C1 segment of cervical spinal cord (tissue), 14 donors: Measurements from ENCODE around the gene DCAF12.
A peak's percentile ranks its signal among the peaks of the same experiment; 100 is the strongest.
"Not testable (repeated sequence)": the region's sequence is repeated elsewhere in the genome, so short reads cannot be mapped to it uniquely, and the experiment has no call there.

ENCODE experiments used
- DNase-seq, 14 donors: peaks; one replicate each; lab custom pipeline; 2025; lab: John Stamatoyannopoulos, UW

The DCAF12 gene

DNA sequence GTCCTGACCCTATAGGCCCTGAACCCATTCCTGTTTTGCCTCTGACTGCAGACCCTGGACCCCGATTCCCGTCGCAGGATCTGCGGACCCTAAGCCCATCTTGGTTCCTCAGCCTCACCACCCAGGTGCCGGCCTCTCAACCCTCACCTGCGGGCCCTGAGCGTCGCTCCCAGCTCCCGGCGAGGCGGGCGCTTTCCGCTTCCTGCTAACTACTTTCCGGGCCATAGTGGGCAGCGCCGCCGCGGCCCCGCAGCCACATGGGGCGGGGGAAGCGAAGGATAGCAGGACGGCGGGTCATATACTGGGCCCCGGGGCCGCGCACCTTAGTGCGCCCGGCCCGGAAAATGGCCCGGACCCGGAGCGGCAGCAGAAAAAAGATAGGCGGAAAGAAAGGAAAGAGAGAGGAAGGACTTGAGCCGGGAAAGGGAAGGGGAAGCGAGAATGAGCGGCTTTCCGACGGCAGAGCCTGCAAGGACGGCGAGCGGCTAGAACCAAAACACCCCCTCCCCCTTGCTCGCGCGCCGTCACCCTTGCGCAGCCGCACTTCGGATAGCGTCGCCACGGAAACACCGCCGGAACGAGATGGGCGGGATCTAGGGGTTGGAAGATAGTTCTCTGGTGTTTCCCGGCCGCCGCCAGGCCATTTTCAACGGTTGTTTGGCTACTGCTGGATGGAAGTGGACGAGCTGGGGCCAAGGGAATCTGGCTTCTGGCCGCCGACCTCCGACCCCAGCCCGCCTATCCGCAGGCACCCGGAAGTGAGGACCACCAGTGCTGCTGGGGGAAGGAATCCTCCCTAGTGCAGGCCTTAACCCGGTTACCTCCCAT is at the start of gene DCAF12:
DCAF12 (minus strand) TSS at position 492 of the 828 bp plus-strand sequence; CDS start at position 225, 267 bp downstream.
- peak; percentile 22 to 94 (median 86) for DNase-seq

DNA sequence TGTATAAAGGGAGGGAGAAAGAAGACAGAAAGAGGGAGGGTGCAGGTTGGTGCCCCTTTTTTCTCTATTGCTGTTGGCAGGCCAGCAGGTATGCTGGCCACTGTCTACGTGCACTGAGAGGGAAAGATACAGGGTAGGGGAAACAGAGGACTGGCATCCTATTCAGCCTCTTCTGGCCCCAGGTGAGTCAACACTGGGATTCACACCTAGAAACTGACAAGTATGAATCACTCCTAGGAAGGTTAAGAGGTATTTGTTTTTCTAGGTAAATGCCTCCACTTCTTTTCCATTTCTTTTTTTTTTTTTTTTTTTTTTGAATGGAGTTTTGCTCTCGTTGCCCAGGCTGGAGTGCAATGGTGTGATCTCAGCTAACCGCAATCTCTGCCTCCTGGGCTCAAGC is 49.6 kb upstream of the DCAF12 start:
- no peak for DNase-seq

DNA sequence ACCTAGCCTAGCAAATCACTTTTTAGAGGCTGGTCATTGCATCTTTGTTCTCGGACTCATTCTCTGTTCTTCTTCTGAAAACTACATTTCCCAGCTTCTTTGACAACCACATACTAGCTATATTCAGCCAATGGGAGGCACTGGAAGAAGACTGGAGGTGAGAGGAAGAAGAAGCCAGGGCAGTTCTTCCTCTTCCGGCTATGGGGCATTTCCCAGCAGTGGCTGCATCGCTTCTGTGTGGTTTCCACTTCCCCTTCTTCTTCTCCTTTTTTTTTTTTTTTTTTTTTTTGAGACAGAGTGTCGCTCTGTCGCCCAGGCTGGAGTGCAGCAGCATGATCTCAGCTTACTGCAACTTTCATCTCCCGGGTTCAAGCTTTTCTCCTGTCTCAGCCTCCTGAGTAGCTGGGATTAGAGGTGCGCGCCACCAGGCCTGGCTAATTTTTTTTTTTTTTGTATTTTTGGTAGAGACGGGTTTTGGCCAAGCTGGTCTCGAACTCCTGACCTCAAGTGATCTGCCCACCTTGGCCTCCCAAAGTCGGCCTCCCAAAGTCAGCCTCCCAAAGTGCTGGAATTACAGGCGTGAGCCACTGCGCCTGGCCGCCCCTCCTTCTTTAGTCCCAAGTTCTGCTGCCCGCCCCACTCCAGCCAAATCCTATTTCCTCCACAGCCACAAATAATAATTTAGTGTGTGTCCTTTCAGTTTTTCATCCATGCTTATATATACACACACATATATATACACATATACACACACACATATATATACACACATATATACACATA is 45.4 kb upstream of the DCAF12 start:
- peak in 1 of 14 donors; percentile 12 for DNase-seq

DNA sequence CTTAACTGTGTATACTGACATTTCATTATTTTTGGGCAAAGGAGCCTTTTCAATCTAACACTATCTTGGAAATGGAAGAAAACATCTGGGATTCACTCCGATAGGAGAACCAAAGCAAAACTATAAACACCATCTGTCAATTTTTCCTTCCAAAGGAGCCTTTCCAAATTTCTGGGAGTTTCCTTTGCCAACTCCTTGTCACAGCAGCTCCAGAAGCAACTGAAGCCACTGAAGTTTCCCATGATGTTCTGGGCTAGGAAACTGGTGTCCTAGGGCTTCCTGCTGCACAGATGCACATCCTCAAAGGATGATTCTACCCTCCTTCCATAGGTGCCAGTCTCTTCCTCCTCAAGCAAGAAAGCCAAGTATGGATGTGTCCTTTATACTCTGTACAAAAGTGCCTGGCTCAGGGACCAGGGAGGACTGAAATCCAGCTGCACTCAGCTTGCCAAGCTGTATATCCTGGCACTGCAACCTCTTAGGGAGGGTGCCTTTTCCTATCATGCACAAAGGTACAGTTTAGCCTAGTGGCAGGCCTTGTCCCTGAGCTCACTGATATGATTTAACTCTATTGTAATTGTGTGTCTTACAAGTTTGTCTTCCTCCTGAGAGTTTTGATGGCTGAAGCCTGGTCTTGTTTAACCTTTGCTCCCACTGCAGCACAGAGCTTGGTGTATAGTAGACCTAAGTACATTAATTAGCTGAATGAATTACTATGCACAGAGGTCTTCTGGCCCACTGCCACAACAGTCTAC is 43.9 kb upstream of the DCAF12 start:
- no peak for DNase-seq

DNA sequence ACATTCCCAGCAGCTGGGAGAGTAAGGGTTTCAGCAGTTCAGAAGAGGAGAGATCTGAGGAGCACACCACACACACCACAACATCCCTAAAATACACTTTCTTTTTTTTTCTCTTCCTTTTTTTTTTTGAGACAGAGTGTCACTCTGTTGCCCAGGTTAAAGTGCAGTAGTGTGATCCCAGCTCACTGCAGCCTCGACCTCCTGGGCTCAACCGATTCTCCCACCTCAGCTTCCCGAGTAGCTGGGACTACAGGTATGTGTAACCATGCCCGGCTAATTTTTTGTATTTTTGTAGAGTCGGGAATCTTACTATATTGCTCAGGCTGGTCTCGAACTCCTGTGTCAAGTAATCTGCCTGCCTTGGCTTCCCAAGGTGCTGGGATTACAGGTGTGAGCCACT is 42.6 kb upstream of the DCAF12 start:
- DNase-seq: no peak

DNA sequence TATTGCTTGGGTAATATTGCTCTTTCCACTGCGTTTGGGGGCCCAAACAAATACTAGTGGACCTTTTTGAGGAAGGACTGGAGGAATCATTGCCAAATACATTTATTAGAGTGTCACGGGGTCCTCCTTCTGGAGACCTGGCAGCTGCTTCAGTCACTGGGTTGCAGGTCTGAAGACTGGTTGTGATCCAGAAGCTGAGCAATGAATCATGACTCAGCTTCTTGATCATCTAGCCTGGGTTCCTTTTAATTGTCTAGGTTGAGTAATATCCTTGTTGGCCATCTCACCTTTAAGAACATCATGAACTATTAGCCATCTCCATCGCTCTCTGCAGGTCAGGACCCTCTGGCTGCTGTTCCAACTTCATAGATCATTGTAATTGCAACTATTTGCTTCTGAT is 36.9 kb upstream of the DCAF12 start:
- no peak for DNase-seq

DNA sequence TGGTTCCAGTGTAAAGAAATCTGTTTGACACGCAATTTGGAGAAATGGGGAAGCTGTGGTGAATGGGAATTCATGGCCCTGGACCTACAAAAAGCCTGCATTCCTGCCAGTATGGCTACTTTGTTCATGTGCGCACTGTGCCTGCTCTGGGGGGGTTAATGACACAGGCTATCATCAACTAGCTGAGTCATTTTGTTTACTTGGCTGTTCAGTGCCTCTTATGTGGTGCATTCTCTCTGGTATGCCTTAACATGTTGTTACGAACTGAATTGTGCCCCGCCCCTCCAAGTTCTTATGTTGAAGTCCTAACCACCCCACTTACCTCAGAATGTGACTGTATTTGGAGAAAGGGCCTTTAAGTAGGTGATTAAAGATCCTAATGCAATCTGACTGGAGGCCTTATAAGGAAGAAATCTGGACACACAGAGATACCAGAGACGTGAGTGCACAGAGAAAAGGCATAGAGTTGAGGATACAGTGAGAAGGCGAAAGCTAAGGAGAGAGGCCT is 31.9 kb upstream of the DCAF12 start:
- DNase-seq: no peak

DNA sequence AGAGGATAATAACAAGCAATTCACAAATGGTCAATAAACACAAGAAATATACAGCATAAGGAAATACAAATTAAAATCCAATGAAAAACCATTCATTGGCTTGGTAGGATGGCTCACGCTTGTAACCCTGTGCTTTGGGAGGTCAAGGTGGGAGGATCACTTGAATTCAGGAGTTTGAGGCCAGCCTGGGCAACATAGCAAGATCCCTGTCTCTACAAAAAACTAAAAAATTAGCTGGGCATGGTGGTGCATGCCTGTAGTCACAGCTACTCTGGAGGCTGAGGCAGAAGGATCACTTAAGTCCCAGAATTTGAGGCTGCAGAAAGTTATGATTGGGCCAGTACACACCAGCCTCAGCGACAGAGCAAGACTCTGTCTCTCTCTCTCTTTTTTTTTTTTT is 31.4 kb upstream of the DCAF12 start:
- DNase-seq: no peak

DNA sequence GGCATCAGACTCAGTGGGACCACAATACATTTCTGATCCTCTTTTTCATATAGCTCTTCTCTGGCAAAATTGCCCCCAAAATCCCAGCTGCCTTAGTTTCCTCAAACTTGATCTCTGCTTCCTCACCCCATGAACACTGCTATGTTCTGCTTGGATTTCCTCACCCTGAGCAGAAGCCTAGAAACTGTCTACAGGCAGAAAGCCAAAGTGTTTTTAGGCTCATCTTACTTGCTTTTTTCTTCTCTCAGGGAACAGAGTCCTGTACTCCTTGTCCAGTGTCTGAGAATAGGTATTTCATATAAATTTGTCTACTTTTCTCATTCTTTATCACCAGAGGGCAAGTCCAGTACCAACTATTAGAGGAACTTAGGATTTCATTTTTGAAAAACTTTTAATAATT is 30.8 kb upstream of the DCAF12 start:
- DNase-seq: no peak

DNA sequence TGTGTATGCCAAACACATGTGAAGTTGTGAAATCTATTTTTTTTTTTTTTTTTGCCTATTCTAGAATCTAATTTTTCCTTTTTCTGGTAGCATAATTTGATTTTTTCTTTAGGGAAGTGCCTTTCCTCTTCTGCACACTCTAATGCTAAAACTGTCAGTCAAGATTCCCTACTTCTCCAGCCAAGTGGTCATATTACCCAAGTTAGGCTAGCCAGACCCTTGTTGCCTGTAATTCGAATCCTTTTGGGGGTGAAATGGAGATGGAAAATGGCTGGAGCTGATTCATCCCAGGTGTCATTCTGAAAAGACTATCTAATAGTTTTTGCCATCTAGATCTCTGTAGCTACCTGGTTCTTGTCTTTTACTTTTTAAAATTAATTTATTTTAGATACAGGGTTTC is 27.6 kb upstream of the DCAF12 start:
- DNase-seq: no peak

DNA sequence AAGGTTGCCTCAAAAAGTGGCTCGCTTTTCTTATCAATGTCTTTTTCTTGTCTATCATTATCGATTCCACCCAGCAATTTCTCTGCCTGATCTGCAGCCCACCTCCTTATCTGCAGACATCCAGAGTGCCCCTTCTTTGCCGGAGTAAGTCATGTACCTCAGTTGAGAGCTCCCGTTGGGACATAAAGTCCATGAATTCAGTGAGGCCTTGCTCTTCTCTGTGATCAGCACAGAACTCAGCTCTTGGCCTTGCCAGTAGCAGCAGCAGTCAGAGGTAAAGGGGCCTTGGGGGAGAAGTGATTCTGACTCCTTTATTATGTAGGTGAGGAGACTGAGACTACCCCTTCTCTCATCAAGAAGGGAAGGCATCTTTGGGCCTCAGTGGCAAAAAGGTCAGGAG is 24.9 kb upstream of the DCAF12 start:
- DNase-seq: no peak

DNA sequence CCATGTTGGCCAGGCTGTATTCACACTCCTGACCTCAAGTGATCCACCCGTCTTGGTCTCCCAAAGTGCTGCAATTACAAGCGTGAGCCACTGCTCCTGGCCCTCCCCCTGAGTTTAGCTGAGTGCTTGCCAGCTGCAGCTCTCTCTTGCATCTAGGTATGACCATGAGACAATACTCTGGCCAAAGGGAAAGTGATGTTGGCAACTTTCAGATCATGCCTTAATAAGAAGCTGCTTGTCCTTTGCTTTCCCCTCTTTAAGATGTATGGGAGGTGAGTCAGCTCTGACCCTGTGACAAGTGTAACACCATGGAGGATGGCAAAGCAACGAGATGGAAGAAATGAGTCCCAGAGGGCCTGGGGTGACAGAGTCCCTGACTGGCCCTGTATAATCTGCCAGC is 18.7 kb upstream of the DCAF12 start:
- DNase-seq: no peak

DNA sequence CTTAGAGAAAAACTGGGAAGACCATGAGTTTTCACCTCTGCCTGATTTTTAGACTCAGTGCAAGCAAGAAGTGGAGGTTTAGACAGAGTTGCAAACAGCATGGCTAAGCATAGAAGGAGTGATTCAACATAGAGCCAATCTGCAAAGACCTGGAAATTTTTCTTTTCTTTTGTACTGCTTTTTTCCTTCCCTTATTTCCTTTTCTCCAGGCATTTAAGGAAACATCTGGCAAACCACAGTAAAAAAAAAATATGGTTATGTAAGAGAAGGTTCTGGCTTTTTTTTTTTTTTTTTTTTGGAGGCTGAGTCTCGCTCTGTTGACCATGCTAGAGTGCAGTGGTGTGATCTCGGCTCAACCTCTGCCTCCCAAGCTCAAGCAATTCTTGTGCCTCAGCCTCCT is 16.6 kb upstream of the DCAF12 start:
- DNase-seq: no peak

DNA sequence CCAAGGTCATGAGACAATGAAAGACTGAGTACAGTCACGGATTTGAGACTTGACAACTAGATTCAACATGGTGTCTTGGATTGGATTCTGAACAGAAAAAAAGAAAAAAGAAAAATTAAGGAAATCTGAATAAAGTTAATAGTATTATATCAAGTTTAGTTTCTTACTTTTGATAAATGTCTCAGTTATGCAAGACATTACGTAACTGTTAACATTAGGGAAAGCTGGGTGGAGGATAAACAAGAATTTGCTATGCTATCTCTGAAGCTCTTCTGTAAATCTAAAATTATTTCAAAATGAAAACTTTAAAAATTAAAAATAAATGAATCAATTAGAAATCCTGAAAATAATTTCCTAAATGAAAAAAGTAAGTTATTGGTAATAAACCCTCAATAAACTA is 14.4 kb upstream of the DCAF12 start:
- no peak for DNase-seq

DNA sequence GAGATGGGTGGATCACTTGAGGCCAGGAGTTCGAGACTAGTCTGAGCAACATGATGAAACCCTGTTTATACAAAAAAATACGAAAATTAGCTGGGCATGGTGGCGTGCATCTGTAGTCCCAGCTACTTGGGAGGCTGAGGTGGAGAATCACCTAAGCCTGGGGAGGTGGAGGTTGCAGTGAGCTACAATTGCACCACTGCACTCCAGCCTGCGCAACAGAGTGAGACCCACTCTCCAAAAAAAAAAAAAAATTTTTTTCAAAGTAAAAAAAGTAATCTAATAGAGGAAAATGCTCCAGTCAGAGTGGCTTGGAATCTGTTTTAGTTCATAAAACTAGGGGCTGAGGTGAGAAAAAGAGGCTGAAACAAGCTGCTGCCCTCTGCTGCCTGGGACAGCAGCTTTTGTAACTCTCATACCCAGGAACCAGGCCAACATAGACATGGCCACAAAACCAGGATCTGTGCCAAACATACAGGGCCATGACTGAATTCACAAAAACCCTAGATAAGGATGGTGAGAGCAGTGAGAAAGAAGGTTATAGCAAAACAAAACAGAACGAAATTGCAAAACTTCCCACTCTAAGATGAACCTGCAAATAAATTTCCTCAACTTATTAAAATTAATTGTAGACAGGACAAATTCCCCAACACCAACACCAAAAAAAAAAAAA is 13.1 kb upstream of the DCAF12 start:
- DNase-seq: peak in 5 of 14 donors; percentile 3 to 11 (median 5)

DNA sequence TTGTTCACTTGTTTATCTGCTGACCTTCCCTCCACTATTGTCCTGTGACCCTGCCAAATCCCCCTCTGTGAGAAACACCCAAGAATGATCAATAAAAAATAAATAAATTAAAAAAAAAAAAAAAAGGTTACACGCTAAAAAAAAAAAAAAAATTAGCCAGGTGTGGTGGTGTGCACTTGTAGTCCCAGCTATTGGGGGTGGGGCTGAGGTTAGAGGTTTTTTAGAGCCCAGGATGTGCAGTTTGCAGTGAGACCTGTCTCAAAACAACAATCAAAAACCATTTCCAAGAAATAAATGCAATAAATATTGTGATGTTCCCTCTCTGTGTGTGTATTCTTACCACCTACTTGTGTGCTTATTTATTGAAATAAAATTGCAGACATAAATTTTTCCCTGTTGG is 12.1 kb upstream of the DCAF12 start:
- not testable (repeated sequence) for DNase-seq

DNA sequence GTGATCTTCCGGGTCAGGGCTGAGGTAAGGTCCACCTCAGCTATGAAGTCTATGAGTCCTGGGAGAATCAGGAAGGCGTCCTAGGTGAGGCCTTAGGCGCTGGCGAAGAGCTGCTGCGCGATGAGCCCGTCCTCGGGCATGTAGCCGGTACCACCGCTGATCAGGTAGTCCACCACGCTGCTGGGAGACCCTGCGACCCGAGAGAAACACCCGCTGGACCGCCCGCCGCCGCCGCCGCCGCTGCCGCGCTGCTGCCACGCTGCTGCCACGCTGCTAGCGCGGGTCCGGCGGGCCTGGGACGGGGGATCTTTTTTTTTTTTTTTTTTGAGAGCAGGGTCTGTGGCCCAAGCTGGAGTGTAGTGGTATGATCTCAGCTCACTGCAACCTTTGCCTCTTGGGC is 8.0 kb upstream of the DCAF12 start:
- no peak for DNase-seq

DNA sequence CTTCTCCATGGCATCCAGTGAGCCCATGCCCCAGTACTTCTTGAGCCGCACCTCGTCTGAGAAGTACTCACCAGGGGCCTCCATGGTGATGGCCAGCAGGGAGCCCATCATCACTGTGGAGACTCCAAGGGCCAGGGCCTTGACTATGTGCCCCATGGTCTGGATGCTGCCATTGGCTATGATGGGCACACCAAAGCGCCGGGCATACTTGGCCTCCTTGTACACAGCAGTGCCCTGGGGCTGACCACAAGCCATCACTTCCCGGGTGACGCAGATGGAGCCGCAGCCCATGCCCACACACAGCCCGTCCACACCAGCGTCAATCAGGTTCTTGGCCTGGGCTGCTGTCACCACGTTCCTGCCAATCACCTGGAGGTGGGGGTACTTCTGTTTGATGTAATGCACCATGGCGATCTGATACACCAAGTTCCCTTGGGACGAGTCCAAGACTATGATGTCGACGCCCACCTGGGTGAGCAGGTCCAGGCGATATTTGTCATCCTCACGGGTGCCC is 7.0 kb upstream of the DCAF12 start:
- no peak for DNase-seq

DNA sequence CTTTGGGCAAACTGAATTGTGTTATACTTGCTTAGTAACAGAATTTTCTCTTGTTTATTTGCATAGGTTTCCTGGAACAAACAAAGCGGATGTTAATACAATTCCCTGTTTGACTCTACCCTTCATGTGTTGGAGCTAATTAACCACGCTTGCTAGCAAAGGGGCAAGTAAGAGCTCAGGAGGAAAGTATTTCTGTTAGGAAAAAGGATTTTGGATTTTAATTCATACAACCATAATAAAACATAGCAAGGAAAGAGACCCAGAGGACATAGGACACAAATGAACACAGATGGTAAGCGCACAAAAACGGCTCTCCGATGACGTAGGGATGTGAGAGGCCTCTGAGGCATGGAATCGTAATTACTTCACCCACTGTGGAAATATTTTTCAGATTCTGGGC is 5.1 kb upstream of the DCAF12 start:
- DNase-seq: no peak

DNA sequence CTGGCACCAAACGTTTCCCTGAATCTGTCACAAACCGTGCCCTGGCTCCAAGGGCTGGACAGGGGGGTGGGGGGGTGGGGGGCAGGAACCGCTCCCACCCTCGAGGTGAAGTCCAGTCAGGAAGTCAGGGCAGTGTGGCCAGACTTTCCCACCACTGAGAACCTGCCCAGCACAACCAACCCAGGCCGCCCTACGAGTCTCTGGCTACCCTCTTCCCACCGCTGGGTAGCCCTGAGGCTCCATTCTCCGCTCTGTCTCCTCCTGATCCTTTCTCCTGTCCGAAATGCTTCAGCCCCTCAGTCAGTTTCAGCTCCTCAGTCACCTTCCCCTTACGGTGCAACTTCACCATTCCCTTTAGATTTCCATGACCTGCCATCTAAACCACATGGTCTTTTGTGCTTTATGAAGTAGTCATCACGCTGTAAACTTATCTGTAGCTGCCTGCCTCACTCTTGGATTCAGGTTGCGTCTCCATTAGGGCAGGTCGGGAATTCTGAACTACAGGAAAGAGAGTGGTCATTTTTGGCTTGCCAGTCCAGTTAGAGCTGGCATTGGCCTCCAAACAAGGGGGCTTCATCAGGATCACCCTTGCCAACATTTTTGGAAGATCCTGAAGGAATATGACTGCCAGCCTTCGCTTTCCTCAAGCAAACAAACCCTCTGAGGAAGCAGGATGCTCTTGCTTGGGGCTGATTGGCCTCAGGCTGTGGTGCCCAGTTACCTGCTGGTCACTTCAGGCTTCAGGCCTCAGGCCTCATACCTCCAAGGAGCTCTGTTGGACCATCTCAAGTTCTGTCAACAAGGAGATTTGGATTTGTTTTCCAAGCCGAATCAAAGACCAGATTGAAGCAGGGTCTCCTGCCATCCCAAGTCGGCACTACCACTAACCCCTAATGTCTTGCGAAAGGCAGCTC is 794 bp upstream of the DCAF12 start:
- DNase-seq: peak in 1 of 14 donors; percentile 65
